Measurements from ENCODE around the gene TNNI3.
A peak's percentile ranks its signal among the peaks of the same experiment; 100 is the strongest.

The TNNI3 gene

DNA sequence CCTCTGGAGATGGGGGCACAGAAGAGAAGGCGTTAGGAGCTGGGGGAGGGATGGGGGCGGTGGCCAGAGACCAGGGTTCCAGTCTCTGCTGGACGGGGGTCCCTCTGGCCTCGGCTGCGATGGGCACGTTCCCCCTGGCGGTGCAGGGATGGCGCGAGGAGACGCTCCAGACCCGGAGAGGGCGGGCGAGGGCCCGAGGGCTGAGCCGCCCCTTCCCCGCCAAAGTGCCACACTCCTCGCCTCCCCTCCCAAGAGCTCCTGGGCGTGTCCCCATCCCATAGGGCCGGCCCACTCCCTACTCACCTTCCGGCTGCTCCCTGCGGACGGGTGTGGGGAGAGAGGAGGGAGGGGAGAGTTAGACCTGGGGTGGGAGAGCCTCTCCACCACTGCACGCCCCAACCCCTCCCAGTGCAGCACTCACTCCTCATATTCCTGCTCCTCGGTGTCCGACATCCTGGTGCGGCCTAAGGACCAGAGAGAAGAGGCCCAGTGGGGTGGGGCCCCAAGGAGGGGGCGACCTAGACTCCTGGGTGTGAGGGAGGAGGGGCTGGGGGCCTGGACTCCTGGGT, 10.7 kb downstream of the TNNI3 start:
- no peak for DNase-seq

DNA sequence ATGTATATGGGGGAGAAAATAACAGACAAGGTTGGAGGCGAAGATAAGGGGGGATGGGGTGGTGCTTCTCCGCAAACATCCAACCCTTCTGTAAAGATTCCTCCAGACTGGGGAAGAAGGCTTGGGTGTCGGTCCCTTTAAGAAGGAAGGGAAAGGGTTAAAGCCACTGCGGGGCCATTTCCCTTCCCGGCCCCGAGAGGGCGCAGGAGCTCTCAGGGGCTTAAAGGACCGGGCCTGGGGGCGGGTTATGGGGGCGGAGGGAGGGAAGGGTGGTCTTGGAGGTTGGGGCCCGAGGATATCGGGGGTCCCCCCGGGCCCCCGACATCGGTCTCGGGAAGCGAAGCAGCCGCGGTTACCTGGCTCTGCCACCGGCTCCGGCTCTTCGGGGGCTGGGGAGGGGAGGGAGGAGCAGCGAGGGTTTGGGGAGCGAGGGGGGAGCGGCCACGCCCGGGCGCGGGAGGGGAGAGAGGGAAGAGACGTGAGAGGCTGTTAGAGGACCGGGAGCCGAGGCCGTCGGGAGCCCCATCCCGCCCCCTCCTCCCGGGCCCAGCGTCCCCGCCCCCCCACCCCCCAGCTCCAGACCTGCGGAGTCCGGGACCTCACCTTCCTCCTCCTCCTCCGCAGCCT, 11.3 kb downstream of the TNNI3 start:
- peak; percentile 35 to 57 (median 47) for DNase-seq

DNA sequence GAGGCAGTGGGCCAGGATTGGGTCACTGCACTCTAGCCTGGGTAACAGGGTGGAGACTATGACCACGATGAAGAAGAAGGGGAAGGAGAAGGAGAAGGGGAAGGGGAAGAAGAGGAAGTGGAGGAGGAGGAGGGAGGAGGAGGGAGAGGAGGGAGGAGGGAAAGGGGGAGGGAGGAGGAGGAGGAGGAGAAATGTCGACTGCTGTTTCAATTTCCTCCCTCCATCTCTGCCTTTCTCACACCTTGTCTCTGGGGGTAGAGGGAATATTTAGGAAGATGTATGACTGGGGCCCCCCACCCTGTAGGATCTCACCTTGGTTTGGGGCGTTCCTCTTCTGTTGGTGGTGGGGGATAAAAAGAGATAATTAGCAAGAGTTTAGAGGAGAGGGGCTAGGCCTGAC, 12.3 kb downstream of the TNNI3 start:
- peak; percentile 20 to 56 (median 51) for DNase-seq

DNA sequence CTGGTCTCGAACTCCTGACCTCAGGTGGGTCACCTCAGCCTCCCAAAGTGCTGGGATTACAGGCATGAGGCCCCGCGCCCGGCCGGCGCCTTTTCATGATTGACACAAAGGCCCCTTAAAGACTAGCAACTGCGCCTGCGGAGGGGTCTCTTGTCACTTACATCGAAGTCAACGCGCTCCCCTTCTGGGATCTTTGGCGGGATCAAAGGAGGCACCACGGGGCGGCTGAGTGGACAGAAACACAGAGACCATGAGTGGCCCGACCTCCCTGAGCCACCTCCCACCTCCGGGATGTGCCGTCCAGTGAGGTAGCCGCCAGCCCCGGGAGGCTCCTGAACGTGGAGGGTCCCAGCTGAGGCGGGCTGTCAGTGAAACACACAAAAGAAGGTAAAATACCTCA, 15.8 kb downstream of the TNNI3 start:
- no peak for DNase-seq

DNA sequence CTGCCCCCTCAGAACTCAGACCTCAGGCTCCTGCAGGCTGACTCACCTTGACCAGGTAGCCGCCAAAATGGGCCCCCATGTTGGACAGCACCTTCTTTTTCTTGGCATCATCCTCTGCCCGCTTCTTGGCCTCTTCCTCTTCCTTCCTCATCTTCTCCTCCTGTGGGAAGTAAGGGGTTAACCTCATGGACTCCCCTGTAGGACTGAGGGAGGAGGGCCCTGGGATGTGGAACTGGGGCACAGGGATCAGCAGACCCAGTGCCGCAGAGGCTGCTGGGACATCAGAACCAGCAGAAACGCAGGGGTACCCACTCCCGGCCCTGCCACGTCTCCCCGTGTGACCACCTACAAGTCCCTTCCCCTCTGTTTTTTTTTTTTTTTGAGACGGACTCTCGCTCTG, 19.6 kb downstream of the TNNI3 start:
- no peak for DNase-seq

DNA sequence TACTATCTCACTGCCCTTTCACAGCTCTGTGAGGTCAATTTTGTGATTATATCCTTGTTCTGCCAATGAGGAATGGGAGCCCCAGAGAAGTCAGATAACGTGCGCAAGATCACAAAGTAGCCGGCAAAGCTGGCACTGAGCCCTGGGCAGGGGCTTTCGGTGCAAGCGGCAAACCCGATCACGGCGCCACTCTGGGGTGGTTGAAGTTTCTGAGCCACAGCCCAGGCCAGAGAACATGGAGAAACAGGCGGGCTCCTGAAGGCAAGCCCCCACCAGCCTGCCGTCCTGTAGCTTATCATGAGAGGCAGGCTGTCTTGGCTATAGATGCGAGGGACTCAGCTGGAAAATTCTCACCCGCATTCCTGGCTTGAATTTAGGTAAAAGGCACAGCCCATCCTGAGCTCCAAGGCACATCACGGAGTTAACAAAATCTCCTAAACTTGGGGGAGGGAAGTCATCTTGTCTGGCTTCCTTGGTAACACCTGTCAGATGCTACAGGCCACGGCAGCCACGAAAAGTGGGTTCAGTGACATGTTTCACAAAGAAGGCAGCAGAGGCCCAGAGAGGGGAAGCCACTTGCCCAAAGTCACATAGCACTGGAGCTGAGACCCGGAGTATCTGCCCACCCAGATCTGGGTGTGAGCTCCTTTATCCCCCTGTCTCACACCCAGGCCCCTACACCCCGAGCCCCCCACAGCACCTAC, 21.0 kb downstream of the TNNI3 start:
- no peak for DNase-seq

DNA sequence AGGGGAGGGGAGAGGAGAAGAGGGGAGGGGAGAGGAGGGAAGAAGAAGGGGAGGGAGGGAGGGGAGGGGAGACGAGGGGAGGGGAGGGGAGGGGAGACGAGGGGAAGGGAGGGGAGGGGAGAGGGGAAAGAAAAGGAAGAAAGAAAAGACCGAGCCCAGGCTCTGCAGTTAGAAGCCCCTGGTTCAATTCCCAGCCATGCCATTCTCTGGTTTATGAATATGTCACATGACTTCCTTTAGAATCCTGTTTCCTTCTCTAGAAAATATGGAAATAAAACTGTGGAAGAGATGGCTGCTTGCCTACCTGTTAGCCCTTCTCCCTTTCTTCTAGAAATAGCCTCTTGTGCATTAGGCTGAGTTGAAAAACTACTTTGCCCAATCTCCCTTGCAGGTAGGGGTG, 22.8 kb downstream of the TNNI3 start:
- DNase-seq, result no peak

DNA sequence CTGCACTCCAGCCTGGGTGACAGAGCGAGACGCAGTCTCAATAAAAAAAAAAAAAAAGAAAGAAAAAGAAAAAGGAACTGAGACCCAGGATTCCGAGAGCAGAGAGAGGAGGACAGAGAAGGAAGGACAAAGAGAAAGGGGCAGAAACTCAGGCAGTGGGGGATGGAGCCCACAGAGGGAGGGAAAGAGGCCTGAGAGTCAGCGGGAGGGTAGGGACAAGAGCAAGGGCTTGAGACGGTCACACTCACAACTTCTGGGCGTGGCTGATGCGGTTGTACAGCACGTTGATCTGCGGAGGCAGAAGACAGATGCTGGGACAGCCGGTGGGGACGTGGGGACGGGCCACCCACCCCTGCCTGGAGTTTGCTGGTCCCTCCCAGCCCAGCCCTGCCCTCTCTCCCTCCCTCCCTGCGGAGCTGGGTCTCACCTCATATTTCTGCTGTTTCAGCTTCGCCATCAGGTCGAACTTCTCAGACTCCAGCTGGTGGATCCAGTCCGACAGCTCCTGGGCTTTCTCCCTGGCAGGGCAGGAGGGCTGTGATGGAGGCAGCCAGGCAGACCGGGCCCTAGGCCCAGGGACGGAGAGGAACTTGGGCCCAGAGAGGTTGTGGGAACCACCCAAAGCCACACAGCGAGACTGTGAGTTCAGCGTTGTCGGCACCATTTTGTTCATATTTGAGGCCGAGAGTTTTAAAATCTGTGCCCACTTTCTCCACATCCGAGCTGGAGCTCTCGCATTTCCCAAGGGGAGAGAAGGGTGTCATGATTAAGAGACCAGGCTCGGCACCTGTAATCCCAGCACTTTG, 23.7 kb downstream of the TNNI3 start:
- peak in 2 of 4 experiments; percentile 28 to 29 for DNase-seq

DNA sequence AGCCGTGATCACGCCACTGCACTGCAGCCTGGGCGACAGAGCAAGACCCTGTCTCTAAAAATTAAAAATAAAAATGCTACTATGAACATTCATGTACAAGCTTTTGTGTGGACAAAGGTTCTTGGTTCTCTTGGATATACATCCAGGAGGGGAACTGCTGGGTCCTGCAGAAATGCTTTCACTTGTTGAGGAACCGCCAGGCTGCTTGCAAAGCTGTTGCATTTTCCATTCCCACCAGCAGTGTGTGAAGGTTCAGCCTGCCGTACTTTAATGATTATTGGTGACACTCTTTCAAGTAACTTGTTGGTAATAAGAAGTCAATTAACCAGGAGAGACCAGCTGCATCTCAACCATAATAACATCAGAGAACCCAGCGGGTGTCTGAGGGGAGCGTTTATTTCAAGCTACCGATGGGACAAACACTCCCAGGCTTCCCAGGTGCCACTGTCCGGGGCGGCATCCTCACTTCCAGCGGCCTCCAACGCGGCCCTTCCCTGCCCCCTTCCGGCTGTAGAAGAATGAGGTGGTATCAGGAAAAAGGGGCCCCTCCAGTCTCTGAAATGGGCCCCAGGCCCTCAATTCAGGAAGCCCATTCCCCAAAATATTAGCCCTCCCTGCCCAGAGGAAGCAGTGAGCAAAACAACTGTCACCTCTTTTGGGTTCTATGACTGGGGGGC, 24.9 kb downstream of the TNNI3 start:
- peak in 3 of 4 experiments; percentile 23 to 41 (median 32) for DNase-seq

DNA sequence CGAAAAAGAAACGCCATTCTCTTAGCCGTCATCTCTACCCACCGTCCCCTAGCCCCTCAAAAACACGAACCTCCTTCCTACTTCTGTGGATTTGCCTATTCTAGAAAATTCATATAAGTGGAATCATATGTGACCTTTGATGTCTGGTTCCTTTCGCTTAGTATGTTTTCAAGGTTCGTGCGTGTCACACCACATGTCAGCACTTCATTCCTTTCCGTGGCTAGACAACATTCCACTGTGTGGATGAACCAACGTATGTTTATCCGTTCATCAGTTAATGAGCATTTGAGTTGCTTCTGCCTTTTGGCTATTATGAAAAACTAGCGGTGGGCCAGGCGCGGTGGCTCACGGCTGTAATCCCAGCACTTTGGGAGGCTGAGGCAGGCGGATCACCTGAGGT, 26.1 kb downstream of the TNNI3 start:
- no peak for DNase-seq

DNA sequence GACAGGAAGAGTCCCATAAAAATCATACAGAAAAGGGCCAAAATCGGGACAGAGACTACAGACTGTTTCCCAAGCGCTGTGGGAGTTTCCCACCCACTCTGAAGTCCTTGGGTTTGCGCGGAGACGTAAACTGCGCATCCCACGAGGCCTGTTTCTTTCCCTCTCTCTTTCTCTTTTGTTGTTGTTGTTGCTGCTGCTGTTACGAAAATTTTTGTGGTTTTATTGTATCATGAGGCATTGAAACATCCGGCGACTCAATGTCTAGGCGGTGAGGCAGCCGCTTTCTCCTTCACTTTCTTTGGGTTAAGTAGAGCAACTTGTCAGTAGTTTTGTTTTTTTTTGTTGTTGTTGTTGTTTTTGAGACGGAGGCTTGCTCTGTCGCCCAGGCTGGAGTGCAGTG, 38.5 kb downstream of the TNNI3 start:
- DNase-seq, result peak in 3 of 4 experiments; percentile 24 to 43 (median 39)

DNA sequence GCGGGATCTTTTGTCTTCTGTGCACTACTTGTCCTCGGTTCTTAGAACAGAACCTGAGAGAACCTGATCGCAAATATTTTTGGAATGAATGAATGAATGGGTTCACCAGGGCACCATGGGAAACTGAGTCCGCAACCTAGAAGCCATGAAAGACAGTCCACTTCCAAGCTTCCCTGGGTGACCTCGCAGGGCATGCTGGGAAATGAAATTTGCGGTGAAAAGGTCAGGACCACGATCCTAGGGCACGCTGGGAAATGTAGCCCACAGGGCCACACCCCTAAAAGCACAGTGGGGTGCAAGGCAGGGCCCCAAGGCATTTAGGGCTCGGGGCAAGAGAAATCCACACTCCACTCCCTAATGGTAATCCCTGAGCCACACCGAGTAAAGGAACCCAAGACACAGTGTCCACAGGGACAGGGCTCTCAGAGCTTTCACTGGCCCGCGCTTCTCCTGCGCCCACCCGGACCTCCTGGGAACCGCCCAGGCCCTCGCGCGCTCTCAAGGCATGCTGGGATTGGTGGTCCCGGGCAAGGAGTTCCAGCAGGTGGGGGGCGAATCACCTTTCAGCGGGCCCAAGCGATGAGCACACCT, 39.0 kb downstream of the TNNI3 start:
- DNase-seq, result peak; percentile 42 to 70 (median 55)

DNA sequence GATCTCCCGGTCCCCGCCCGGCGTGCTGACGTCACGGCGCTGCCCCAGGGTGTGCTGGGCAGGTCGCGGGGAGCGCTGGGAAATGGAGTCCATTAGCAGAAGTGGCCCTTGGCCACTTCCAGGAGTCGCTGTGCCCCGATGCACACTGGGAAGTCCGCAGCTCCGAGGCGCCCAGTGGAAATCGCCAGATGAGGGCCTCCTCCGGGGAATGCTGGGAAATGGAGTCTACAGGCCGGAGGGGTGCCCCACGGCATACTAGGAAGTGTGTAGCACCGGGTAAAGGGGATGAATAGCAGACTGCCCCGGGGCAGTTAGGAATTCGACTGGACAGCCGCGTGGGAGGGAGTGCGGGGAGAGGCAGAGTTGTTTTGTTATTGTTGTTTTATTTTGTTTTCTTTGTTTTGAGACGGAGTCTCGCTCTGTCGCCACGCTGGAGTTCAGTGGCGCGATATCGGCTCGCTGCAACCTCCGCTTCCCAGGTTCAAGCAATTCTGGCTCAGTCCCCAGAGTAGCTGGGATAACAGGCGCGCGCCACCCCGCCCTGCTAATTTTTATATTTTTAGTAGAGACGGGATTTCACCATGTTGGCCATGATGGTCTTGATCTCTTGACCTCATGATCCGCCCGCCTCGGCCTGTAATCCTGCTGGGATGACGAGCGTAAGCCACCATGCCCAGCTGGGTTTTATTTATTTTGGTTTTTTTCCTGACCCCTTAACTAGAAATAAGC, 39.7 kb downstream of the TNNI3 start:
- DNase-seq, result peak; percentile 98 to 99 (median 99)

DNA sequence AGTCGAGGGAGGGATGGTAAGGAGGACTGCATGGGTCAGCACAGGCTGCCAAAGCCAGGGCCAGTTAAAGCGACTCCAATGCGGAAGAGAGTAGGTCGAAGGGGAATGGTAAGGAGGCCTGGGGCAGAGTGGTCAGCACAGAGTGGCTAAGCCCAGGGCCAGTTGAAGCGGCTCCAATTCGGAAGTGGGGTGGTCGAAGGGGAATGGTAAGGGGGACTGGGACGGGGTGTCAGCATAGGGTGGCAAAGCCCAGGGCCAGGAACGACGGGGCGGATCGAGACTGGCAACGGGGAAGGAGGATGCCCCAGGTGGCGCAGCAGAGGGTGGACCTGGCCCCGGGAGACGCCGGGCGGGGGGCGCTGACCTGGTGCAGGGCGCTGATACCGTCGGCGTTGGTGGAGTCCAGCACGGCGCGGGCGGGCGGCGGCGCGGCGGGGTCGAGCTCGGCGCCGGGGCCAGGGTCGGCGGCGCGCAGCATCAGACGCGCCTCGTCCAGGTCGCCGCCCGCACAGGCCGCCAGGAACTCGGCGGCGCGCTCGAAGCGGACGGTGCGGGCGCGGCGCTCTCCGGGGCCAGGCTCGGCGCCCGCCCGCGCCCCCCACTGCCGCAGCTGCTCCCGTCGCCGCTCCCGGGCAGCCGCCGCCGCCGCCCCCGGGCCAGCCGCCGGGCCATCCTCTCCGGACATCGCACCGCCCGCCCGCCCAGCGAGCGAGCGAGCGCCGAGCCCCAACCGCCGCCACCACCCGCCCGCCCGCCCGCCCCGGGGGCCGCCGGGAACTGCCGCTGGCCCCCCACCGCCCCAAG, 40.5 kb downstream of the TNNI3 start, which contains the start of gene PPP1R12C:
Gene PPP1R12C (minus strand): TSS at position 779 of the 804 bp plus-strand sequence. CDS start 94 bp downstream, at position 685.
- peak; percentile 14 to 53 (median 43) for DNase-seq

DNA sequence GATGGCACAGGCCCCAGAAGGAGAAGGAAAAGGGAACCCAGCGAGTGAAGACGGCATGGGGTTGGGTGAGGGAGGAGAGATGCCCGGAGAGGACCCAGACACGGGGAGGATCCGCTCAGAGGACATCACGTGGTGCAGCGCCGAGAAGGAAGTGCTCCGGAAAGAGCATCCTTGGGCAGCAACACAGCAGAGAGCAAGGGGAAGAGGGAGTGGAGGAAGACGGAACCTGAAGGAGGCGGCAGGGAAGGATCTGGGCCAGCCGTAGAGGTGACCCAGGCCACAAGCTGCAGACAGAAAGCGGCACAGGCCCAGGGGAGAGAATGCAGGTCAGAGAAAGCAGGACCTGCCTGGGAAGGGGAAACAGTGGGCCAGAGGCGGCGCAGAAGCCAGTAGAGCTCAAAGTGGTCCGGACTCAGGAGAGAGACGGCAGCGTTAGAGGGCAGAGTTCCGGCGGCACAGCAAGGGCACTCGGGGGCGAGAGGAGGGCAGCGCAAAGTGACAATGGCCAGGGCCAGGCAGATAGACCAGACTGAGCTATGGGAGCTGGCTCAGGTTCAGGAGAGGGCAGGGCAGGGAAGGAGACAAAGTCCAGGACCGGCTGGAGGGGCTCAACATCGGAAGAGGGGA, 41.2 kb downstream of the TNNI3 start:
- peak; percentile 79 to 91 (median 87) for DNase-seq

DNA sequence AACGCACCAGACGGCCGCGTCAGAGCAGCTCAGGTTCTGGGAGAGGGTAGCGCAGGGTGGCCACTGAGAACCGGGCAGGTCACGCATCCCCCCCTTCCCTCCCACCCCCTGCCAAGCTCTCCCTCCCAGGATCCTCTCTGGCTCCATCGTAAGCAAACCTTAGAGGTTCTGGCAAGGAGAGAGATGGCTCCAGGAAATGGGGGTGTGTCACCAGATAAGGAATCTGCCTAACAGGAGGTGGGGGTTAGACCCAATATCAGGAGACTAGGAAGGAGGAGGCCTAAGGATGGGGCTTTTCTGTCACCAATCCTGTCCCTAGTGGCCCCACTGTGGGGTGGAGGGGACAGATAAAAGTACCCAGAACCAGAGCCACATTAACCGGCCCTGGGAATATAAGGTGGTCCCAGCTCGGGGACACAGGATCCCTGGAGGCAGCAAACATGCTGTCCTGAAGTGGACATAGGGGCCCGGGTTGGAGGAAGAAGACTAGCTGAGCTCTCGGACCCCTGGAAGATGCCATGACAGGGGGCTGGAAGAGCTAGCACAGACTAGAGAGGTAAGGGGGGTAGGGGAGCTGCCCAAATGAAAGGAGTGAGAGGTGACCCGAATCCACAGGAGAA, 42.0 kb downstream of the TNNI3 start:
- no peak for DNase-seq

DNA sequence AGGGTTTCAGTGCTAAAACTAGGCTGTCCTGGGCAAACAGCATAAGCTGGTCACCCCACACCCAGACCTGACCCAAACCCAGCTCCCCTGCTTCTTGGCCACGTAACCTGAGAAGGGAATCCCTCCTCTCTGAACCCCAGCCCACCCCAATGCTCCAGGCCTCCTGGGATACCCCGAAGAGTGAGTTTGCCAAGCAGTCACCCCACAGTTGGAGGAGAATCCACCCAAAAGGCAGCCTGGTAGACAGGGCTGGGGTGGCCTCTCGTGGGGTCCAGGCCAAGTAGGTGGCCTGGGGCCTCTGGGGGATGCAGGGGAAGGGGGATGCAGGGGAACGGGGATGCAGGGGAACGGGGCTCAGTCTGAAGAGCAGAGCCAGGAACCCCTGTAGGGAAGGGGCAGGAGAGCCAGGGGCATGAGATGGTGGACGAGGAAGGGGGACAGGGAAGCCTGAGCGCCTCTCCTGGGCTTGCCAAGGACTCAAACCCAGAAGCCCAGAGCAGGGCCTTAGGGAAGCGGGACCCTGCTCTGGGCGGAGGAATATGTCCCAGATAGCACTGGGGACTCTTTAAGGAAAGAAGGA, 42.9 kb downstream of the TNNI3 start:
- DNase-seq, result no peak

DNA sequence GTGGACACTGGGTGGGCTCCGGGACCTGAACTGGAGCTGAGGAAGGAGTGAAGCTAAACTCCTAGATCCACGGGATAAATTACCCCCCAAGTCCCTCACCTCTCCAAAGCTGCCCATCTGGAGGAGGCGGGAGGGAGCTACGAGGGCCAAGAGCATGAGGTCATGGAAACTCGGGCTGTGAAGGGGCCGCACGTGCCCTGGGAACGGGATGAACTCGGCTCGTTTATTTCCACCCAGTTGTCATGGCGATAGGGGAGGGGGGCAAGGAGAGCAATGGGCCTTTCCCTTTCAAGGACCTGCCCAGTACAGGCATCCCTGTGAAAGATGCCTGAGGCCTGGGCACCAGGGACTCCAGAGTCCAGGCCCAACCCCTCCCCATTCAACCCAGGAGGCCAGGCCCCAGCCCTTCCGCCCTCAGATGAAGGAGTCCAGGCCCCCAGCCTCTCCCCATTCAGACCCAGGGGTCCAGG, 43.9 kb downstream of the TNNI3 start:
- no peak for DNase-seq

Data from suppressor macrophage (primary cell).